Mesothelial cell of epicardium (in vitro differentiated cells): Measurements from ENCODE around the gene JCAD. TPM values are rescaled to one million over a fixed set of nuclear protein-coding genes. Genes with fewer than 3 reads are reported as not detected.

Source experiments
- DNase-seq, 2 experiments: peaks; one replicate each; pipeline ENCODE4 v3.0.0; 2021; ENCODE audit warnings: low spot score in 2 of 2; ENCODE audit not compliant: unreplicated experiment in 2 of 2
- H3K27ac Mint-ChIP-seq: 2 replicates; pipeline ENCODE4 v1.8.0; 2021; ENCODE audit warnings: mixed read lengths
- H3K27me3 Mint-ChIP-seq: 2 replicates; pipeline ENCODE4 v1.8.0; 2021; ENCODE audit warnings: low read depth, mixed read lengths
- H3K36me3 Mint-ChIP-seq: 2 replicates; pipeline ENCODE4 v1.8.0; 2021; ENCODE audit warnings: mixed read lengths
- H3K4me1 Mint-ChIP-seq: 2 replicates; pipeline ENCODE4 v1.8.0; 2021; ENCODE audit warnings: mixed read lengths
- H3K4me3 Mint-ChIP-seq: 2 replicates; pipeline ENCODE4 v1.8.0; 2021; ENCODE audit warnings: mild to moderate bottlenecking, moderate library complexity, mixed read lengths
- H3K9me3 Mint-ChIP-seq: 2 replicates; pipeline ENCODE4 v1.8.0; 2021; ENCODE audit warnings: mixed read lengths
- CTCF ChIP-seq: fragments of 200-600 bp; sonication (generic); IDR thresholded peaks from one replicate; pipeline ENCODE4 v1.5.0; 2021; ENCODE audit warnings: antibody characterized with exemption; ENCODE audit not compliant: unreplicated experiment
- total RNA-seq: library from RNA; stranded (reverse); gene quantifications from 3 replicates; pipeline ENCODE4 v1.2.1, GENCODE V29; 2021

The JCAD gene
- total RNA-seq, 1 donor from 2014 or later, result 21.5 TPM

DNA sequence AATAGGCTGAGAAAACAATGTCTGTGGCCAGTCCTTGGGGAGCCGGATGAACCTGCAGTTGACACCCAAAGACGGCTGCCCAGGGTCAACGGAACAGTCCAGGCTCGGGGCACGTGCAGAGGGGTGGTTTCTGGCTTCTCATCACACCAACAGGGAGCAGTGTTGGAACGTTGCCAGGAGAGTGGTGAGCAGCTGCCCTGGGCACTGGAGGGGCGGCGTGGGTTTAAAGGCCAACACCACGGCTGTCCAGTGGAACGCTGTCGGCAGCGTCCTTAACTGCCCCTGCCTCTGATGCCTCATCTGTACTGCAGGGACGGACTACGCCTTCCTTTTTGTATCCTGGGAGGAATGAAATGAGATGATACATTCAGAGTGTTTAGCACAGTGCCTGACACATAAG is 19.8 kb downstream of the JCAD start:
- DNase-seq, result no peak
- Mint-ChIP-seq H3K36me3 (peaks cover 25% of the 10 kb centered on the region), H3K27ac (no peak overlapping the region), H3K9me3 (no peaks in the 10 kb centered on the region), H3K4me1 (peaks cover 33% of the 10 kb centered on the region), H3K4me3 (no peak overlapping the region), H3K27me3 (no peaks in the 10 kb centered on the region)
- no peak for TF ChIP-seq CTCF

DNA sequence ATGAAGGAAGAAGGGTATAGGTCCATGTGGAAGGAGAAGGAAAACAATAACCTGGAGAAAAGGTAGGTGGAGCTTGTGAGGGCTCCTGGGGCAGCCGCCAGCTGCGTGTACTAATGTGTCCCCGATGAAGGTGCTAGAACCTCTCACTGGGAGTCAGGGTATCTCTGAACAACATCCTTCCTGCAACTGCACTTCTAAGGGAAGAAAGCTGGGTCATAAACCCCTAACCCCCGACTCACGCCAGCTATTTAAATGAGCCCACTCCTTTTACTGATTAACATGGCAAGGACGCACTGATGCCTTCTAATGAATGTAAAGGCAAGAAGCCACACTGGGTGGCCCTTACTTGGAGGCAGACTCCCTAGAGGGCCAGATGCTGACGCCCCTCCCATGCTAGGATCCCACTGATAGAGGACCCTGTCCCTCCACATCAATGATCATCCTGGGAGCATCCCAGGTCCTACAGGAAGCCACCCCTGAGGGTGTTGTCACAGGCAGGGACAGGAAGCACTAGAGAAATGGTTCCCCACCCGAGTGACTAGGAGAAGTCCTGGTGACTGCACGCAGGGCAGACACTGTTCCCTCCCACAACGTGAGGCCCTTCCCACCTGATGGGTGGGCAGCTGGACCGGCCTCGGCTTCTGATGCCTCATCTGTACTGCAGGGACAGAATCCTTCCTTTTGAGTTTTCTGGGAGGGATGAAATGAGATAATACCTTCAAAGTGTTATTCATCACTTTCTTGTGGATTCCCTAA is 20.4 kb downstream of the JCAD start:
- TF ChIP-seq CTCF, result no peak
- Mint-ChIP-seq H3K4me1 (peaks cover 33% of the 10 kb centered on the region), H3K36me3 (peaks cover 20% of the 10 kb centered on the region), H3K27me3 (no peaks in the 10 kb centered on the region), H3K9me3 (no peaks in the 10 kb centered on the region), H3K4me3 (no peak overlapping the region), H3K27ac (no peak overlapping the region)
- DNase-seq, result no peak

- Mint-ChIP-seq H3K4me1 (peaks cover 32% of the 10 kb centered on the region), H3K27me3 (no peaks in the 10 kb centered on the region), H3K36me3 (peaks cover 17% of the 10 kb centered on the region), H3K4me3 (no peak overlapping the region), H3K27ac (no peak overlapping the region), H3K9me3 (no peaks in the 10 kb centered on the region)
- no peak for TF ChIP-seq CTCF
- DNase-seq, result no peak
Observed at GRCh38 chr10:30037620-30038336, 21.6 kb downstream of the JCAD start.

- TF ChIP-seq CTCF, result no peak
- peaks cover 17% of the 10 kb centered on the region for H3K36me3 Mint-ChIP-seq
- no peak overlapping the region for H3K27ac Mint-ChIP-seq
- no peak for DNase-seq
- H3K4me1 Mint-ChIP-seq, result peaks cover 29% of the 10 kb centered on the region
- H3K9me3 Mint-ChIP-seq, result no peaks in the 10 kb centered on the region
- no peak overlapping the region for H3K4me3 Mint-ChIP-seq
- no peaks in the 10 kb centered on the region for H3K27me3 Mint-ChIP-seq
Observed at GRCh38 chr10:30036811-30037210, 22.6 kb downstream of the JCAD start.

DNA sequence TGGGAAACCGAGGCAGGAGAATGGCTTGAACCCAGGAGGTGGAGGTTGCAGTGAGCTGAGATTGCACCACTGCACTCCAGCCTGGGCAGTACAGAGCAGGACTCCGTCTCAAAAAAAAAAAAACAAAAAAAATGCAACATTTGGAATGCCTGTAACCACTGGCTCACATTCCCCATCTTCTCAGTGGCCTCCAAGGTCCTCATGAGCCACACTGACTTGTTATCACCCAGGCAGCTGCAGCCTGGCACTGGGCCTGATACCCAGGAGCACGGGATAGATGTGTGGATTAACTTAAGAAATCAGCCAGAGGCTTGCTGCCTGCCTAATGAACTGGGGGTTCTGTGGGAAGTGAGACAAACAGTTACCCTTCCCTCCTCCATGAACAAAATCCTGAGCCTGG is 23.0 kb downstream of the JCAD start:
- H3K27me3 Mint-ChIP-seq, result no peaks in the 10 kb centered on the region
- no peak for DNase-seq
- no peaks in the 10 kb centered on the region for H3K9me3 Mint-ChIP-seq
- H3K4me1 Mint-ChIP-seq, result peaks cover 25% of the 10 kb centered on the region
- no peak overlapping the region for H3K27ac Mint-ChIP-seq
- peaks cover 17% of the 10 kb centered on the region for H3K36me3 Mint-ChIP-seq
- no peak overlapping the region for H3K4me3 Mint-ChIP-seq
- no peak for TF ChIP-seq CTCF
